IMR-90 (cell line): ENCODE measurements around the gene RABGGTA. TPM values are rescaled to one million over a fixed set of nuclear protein-coding genes. Genes with fewer than 3 reads are reported as not detected.

ENCODE experiments used
- ATAC-seq: fragments of 200-7000 bp; cut with Tn5 transposase; 2 replicates; pipeline ENCODE4 v1.9.1; 2020; ENCODE audit warnings: low read depth, mild to moderate bottlenecking, moderate library complexity
- BruUV-seq: library from RNA; stranded (reverse); fragments of 400-500 nt; replicated peaks from 2 replicates; lab custom pipeline; 2021; lab: Mats Ljungman, UMichigan
- CTCF ChIA-PET: fragments of 300-600 bp; formaldehyde crosslinking; extraction: SDS; loops from one replicate; lab custom pipeline; 2021; ENCODE audit warnings: antibody characterized with exemption; lab: Yijun Ruan, JAX
- POLR2A ChIA-PET: fragments of 300-600 bp; sonication (Branson Sonifier 250); formaldehyde crosslinking; loops from one replicate; lab custom pipeline; 2022; ENCODE audit warnings: antibody characterized with exemption; ENCODE audit not compliant: unreplicated experiment; lab: Charles Lee
- DNase-seq: peaks from one replicate; pipeline ENCODE4 v3.0.0; 2013
- H2AFZ ChIP-seq: replicated peaks from 2 replicates; pipeline ENCODE3; 2013; ENCODE audit warnings: low read length, mild to moderate bottlenecking; ENCODE audit not compliant: poor library complexity
- H2AK5ac ChIP-seq: 2 replicates; pipeline ENCODE4 v1.6.1; 2013; ENCODE audit warnings: low read depth, low read length, inconsistent platforms
- H2AK9ac ChIP-seq: replicated peaks from 2 replicates; pipeline ENCODE3; 2013; ENCODE audit warnings: mild to moderate bottlenecking, low read depth, low read length, moderate library complexity; ENCODE audit not compliant: poor library complexity
- H2BK120ac ChIP-seq: 2 replicates; pipeline ENCODE4 v1.6.1; 2013; ENCODE audit warnings: low read depth, low read length, inconsistent platforms
- H2BK15ac ChIP-seq: 3 replicates; pipeline ENCODE4 v1.6.1; 2013; ENCODE audit warnings: low read depth, low read length, inconsistent platforms
- H2BK20ac ChIP-seq: 2 replicates; pipeline ENCODE4 v1.6.1; 2013; ENCODE audit warnings: low read depth, mild to moderate bottlenecking, inconsistent platforms, low read length, moderate library complexity
- H2BK5ac ChIP-seq: 2 replicates; pipeline ENCODE4 v1.6.1; 2013; ENCODE audit warnings: mild to moderate bottlenecking, low read depth, low read length, inconsistent platforms; ENCODE audit not compliant: poor library complexity, severe bottlenecking
- H3K14ac ChIP-seq: replicated peaks from 2 replicates; pipeline ENCODE4 v1.6.1; 2013; ENCODE audit warnings: low read depth, low read length, inconsistent platforms
- H3K18ac ChIP-seq: 2 replicates; pipeline ENCODE4 v1.6.1; 2013; ENCODE audit warnings: low read depth, low read length, control low read depth
- H3K23ac ChIP-seq: 2 replicates; pipeline ENCODE4 v1.6.1; 2013; ENCODE audit warnings: low read depth, low read length, inconsistent platforms
- H3K27ac ChIP-seq: 2 replicates; pipeline ENCODE4 v1.5.1; 2013; ENCODE audit warnings: mild to moderate bottlenecking, control low read depth, low read length; ENCODE audit not compliant: insufficient read depth
- H3K27me3 ChIP-seq: 2 replicates; pipeline ENCODE4 v1.6.1; 2013; ENCODE audit warnings: low read length; ENCODE audit not compliant: control insufficient read depth, insufficient read depth
- H3K36me3 ChIP-seq: 2 replicates; pipeline ENCODE4 v1.6.1; 2013; ENCODE audit warnings: low read length, mixed read lengths; ENCODE audit not compliant: control insufficient read depth, insufficient read depth
- H3K4ac ChIP-seq: 2 replicates; pipeline ENCODE4 v1.6.1; 2013; ENCODE audit warnings: low read depth, low read length, inconsistent platforms
- H3K4me1 ChIP-seq: 2 replicates; pipeline ENCODE4 v1.6.1; 2013; ENCODE audit warnings: low read length, mixed read lengths; ENCODE audit not compliant: control insufficient read depth, insufficient read depth
- H3K4me2 ChIP-seq: 2 replicates; pipeline ENCODE4 v1.6.1; 2013; ENCODE audit warnings: low read depth, mild to moderate bottlenecking, control low read depth, low read length, moderate library complexity
- H3K4me3 ChIP-seq: 2 replicates; pipeline ENCODE4 v1.5.1; 2013; ENCODE audit warnings: low read depth, mild to moderate bottlenecking, control low read depth, low read length, moderate library complexity; ENCODE audit not compliant: insufficient read depth
- H3K56ac ChIP-seq: 2 replicates; pipeline ENCODE4 v1.6.1; 2013; ENCODE audit warnings: low read length, inconsistent platforms; ENCODE audit not compliant: insufficient read depth; ENCODE audit errors: extremely low read depth
- H3K79me1 ChIP-seq, 2 experiments: 2 replicates each; pipeline ENCODE4 v1.6.1; 2013; ENCODE audit warnings: low read length in 2 of 2, inconsistent platforms in 1 of 2, low read depth in 1 of 2
- H3K9ac ChIP-seq: 2 replicates; pipeline ENCODE4 v1.6.1; 2013; ENCODE audit warnings: low read depth, low read length, control low read depth
- H3K9me1 ChIP-seq: 2 replicates; pipeline ENCODE4 v1.6.1; 2013; ENCODE audit warnings: low read length, inconsistent platforms; ENCODE audit not compliant: insufficient read depth
- H3K9me3 ChIP-seq: 2 replicates; pipeline ENCODE4 v1.6.1; 2013; ENCODE audit warnings: low read length; ENCODE audit not compliant: control insufficient read depth, insufficient read depth
- H4K20me1 ChIP-seq: 2 replicates; pipeline ENCODE4 v1.6.1; 2013; ENCODE audit warnings: low read length, inconsistent platforms; ENCODE audit not compliant: insufficient read depth
- H4K5ac ChIP-seq: 2 replicates; pipeline ENCODE4 v1.6.1; 2013; ENCODE audit warnings: mild to moderate bottlenecking, low read depth, low read length, control low read depth
- H4K8ac ChIP-seq, 2 experiments: 2 replicates each; pipeline ENCODE4 v1.6.1; 2013; ENCODE audit warnings: low read depth in 2 of 2, low read length in 2 of 2, control low read depth in 1 of 2, inconsistent platforms in 1 of 2
- H4K91ac ChIP-seq: 2 replicates; pipeline ENCODE4 v1.6.1; 2013; ENCODE audit warnings: low read depth, low read length, inconsistent platforms; ENCODE audit not compliant: insufficient read depth
- FOS ChIP-seq: fragments of 150-350 bp; IDR thresholded peaks from 2 replicates; pipeline ENCODE4 v1.6.1; 2016; ENCODE audit warnings: low read depth, low read length
- POLR2A ChIP-seq: IDR thresholded peaks from 2 replicates; pipeline ENCODE4 v1.6.1; 2012; ENCODE audit warnings: mild to moderate bottlenecking, low read depth, low read length
- RCOR1 ChIP-seq: IDR thresholded peaks from 2 replicates; pipeline ENCODE4 v1.6.1; 2012; ENCODE audit warnings: mild to moderate bottlenecking, low read length, improper control_type of control experiment; ENCODE audit not compliant: insufficient replicate concordance
- WGBS, 2 experiments: methylation state at CpG; one replicate each; pipeline versions ENCODE4 v1.1.5 to v1.1.7; 2013; ENCODE audit warnings: missing lambda C conversion rate in 2 of 2; ENCODE audit not compliant: insufficient read length in 1 of 2; ENCODE audit errors: extremely low coverage in 2 of 2; 5-methylcytosine and 5-hydroxymethylcytosine counted together
- dilution Hi-C: fragments of 300-500 bp; cut with HindIII; formaldehyde crosslinking; loops from one replicate; pipeline ENCODE4 v1.14.3; 2018; ENCODE audit warnings: low sequenced_read_pairs; ENCODE audit not compliant: unreplicated experiment
- in situ Hi-C: fragments of 300-500 bp; cut with MboI; formaldehyde crosslinking; loops from 3 replicates; pipeline ENCODE4 v1.14.3; 2019; ENCODE audit warnings: low sequenced_read_pairs, inconsistent platforms, mixed read lengths
- intact Hi-C: fragments of 100-400 bp; cut with micrococcal nuclease; formaldehyde crosslinking; loops from 2 replicates; pipeline ENCODE4 v1.10.0; 2022
- polyA plus RNA-seq, 3 experiments: library from polyadenylated mRNA; depleted of rRNA; stranded (reverse); fragments of >200 nt; gene quantifications; 2 replicates each; pipeline ENCODE4 v1.2.3, GENCODE V29; 2012; ENCODE audit warnings: low replicate concordance in 1 of 3
- total RNA-seq: library from RNA; depleted of rRNA; stranded (reverse); fragments of >200 nt; gene quantifications from 2 replicates; pipeline ENCODE4 v1.2.3, GENCODE V29; 2012

The RABGGTA gene
- total and polyA plus RNA-seq, 2 of the 4 experiments (the other 2 are of a cell fraction) = 25.6 to 55.6 TPM

- peak within 1 kb of the TSS; percentile 97 for H3K56ac ChIP-seq
- CTCF ChIA-PET = no interaction called here
- H3K4me1 ChIP-seq = peaks cover 8% of the 10 kb centered on the region
- H2BK15ac ChIP-seq = peak within 1 kb of the TSS; percentile 79
- H2AK5ac ChIP-seq = peak within 1 kb of the TSS; percentile 97
- peak within 1 kb of the TSS; percentile 98 for H3K23ac ChIP-seq
- H3K4me3 ChIP-seq = peak within 1 kb of the TSS; percentile 56
- no peaks in the 10 kb centered on the region for H3K9me3 ChIP-seq
- H3K9me1 ChIP-seq = peaks cover 16% of the 10 kb centered on the region
- H2BK20ac ChIP-seq = peak within 1 kb of the TSS; percentile 78; the same call in 1 of the 2 replicates
- H3K27me3 ChIP-seq = no peaks in the 10 kb centered on the region
- POLR2A ChIA-PET = interaction anchor here (1.2 kb wide), 1 partner anchor 10 kb away, joined by 3 read pairs; the partner anchor contains the start of gene TINF2
- ATAC-seq (peak; percentile 67), DNase-seq (no peak)
- H2AFZ ChIP-seq = peak within 1 kb of the TSS; percentile 100
- peak within 1 kb of the TSS; percentile 99 for H2AK9ac ChIP-seq
- no peaks in the 10 kb centered on the region for H4K20me1 ChIP-seq
- peak within 1 kb of the TSS; percentile 92 for H4K5ac ChIP-seq
- H4K8ac ChIP-seq = peak within 1 kb of the TSS; percentile 98 to 100
- BruUV-seq = TSS peak; percentile 67
- H3K14ac ChIP-seq = peak within 1 kb of the TSS; percentile 99
- 0 out of 2 replicates have a peak, but pooled peaks have one; percentile 1 for TF ChIP-seq POLR2A
- TF ChIP-seq RCOR1 = no peak
- TF ChIP-seq FOS = no peak
- H3K4ac ChIP-seq = peak within 1 kb of the TSS; percentile 98
- peak within 1 kb of the TSS; percentile 98 for H3K4me2 ChIP-seq
- H3K18ac ChIP-seq = peak within 1 kb of the TSS; percentile 67
- peak within 1 kb of the TSS; percentile 97 for H4K91ac ChIP-seq
- 10% methylated on average over 9 of the region's 38 CpGs; no CpG with 5 or more reads in 1 of the 2 experiments for WGBS, 2 experiments
- H2BK120ac ChIP-seq = peak within 1 kb of the TSS; percentile 96
- H2BK5ac ChIP-seq = peak within 1 kb of the TSS; percentile 92
- peak within 1 kb of the TSS; percentile 91 for H3K27ac ChIP-seq
- H3K79me1 ChIP-seq = peaks cover 47 to 84% of the 10 kb centered on the region in 2 experiments
- in situ Hi-C loops (loop anchor here (10.0 kb wide), 1 partner anchor 202 kb away; no protein-coding TSS in a partner anchor), dilution Hi-C loops (no loop called here), intact Hi-C loops (loop anchor here (1.0 kb wide), 1 partner anchor 17 kb away; the partner anchor contains the start of gene MDP1)
- peak within 1 kb of the TSS; percentile 91 for H3K9ac ChIP-seq
- H3K36me3 ChIP-seq = peaks cover 22% of the 10 kb centered on the region
These were observed 38.5 kb downstream of the RABGGTA start, which contains the start of gene GMPR2 for GRCh38 chr14:24232645-24233537. TSS of gene GMPR2 (plus strand) at chr14:24232929. CDS start at chr14:24233254, 325 bp downstream.
